ENCODE measurements around the gene ZNF609. TPM values are rescaled to one million over a fixed set of nuclear protein-coding genes. Genes with fewer than 3 reads are reported as not detected.

Gene ZNF609
- total and polyA plus RNA-seq, 7 donors, result 4.8 to 35.2 (median 29.6) TPM

DNA sequence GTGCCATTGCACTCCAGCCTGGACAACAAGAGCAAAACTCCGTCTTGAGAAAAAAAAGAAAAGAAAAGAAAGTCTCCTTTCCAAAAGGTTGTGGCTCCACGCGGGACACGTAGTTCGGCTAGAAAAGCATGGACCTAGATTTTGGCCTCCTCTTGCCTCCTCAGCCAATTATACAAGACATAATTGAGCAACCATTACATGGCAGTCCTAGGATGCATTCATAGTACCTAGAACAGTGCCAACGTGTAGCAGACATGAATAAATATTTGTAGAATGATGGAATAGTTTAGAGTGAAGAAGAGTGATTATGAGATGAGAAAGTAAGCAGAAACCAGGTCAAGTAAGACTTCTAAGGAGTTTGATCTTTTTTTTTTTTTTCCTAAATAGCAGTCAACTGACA, 112.5 kb downstream of the ZNF609 start:
- no peaks in the 10 kb centered on the region for H3K9me3 ChIP-seq
- H3K36me3 ChIP-seq, result no peaks in the 10 kb centered on the region
- no peaks in the 10 kb centered on the region for H3K27me3 ChIP-seq
- H3K4me3 ChIP-seq, result no peak overlapping the region
- 90 to 91% methylated on average over 6 of the region's 6 CpGs for WGBS, 2 donors
- intact Hi-C loops (cut with DNase I), result no loop called here
- no peak for DNase-seq
- no peak for TF ChIP-seq EP300 (IDR thresholded peaks at IDR 0.05)
- TF ChIP-seq POLR2A (IDR thresholded peaks at IDR 0.05), result no peak
- TF ChIP-seq, protein P1, sequence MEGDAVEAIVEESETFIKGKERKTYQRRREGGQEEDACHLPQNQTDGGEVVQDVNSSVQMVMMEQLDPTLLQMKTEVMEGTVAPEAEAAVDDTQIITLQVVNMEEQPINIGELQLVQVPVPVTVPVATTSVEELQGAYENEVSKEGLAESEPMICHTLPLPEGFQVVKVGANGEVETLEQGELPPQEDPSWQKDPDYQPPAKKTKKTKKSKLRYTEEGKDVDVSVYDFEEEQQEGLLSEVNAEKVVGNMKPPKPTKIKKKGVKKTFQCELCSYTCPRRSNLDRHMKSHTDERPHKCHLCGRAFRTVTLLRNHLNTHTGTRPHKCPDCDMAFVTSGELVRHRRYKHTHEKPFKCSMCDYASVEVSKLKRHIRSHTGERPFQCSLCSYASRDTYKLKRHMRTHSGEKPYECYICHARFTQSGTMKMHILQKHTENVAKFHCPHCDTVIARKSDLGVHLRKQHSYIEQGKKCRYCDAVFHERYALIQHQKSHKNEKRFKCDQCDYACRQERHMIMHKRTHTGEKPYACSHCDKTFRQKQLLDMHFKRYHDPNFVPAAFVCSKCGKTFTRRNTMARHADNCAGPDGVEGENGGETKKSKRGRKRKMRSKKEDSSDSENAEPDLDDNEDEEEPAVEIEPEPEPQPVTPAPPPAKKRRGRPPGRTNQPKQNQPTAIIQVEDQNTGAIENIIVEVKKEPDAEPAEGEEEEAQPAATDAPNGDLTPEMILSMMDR (IDR thresholded peaks at IDR 0.05), result no peak
- TF ChIP-seq POLR2AphosphoS5 (IDR thresholded peaks at IDR 0.05), result no peak
- peak overlapping the region in 1 of 4 donors; percentile 56 for H3K27ac ChIP-seq
- peaks cover 0 to 39% (median 24%) of the 10 kb centered on the region in 4 donors for H3K4me1 ChIP-seq

DNA sequence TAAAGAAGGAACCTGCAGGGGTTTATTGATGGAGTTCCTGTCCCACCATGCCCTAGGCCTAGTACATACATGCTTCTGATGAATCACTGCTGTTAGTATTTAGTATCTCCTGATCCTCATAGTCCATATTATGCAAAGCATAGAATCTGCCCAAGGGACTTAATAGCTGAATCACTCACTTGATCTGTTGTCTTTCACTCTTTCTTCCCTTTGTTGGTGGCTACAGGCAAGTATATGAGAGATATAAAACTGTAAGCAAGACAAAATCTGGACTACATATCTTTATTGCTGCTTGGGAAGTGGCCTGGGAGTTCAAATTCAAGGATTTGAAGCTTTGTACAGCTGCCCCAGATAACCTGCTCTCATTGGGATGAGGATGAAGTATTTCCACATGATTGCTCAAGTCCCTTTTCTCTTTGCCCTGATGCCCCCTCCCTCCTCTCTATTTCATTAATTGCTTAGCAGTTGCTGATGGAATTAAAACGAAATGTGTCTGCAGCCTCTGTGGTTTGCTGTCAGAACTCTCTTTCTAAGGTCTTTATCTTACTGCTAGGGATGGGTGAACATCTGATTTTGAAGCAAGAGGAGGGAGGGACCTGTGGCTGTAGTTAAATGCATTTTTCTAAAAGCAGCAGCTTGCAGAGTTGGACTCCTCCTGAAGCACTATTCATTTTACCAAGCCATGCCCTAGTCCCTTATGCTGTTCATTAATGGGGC, 114.1 kb downstream of the ZNF609 start:
- Histone ChIP-seq H3K27ac (no peak overlapping the region), H3K4me1 (peaks cover 0 to 29% (median 16%) of the 10 kb centered on the region in 4 donors), H3K9me3 (no peaks in the 10 kb centered on the region), H3K4me3 (no peak overlapping the region), H3K36me3 (no peaks in the 10 kb centered on the region), H3K27me3 (no peaks in the 10 kb centered on the region)
- DNase-seq, result no peak
- WGBS, 2 donors, result 61 to 80% methylated on average over 1 of the region's 1 CpG
- TF ChIP-seq EP300 (IDR thresholded peaks at IDR 0.05) (no peak), POLR2AphosphoS5 (IDR thresholded peaks at IDR 0.05) (no peak), POLR2A (IDR thresholded peaks at IDR 0.05) (no peak)
- TF ChIP-seq, protein P1 (IDR thresholded peaks at IDR 0.05), result no peak
- intact Hi-C loops (cut with DNase I), result no loop called here

DNA sequence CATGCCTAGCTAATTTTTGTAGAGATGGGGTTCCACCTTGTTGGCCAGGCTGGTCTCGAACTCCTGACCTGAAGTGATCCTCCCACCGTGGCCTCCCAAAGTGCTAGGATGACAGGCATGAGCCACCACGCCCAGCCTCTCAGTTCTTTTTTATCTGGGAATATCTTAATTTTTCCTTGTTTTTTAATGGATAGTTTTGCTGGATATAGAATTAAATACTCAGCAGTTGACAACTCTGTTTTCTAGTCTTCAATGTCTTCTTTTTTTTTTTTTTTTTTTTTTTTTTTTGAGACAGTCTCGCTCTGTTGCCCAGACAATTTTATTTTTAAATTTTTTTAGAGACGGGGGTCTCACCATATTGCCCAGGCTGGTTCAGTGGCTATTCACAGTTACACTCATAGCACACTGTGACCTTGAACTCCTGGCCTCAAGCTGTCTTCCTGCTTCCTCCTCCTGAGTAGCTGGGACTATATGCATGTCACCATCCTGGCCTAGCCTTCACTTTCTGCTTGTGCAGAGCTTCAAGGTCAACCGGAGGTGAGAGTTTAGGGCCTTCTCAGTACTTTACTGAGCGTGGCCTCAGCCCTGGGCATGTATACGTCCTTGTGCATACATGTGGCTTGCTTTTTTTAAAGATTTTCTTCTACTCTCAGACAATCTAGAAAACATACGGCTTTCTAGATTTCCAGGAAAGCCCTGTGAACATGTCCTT, 120.5 kb downstream of the ZNF609 start:
- H3K4me1 ChIP-seq, result peaks cover 0 to 20% (median 9%) of the 10 kb centered on the region in 4 donors
- no peak for TF ChIP-seq EP300 (IDR thresholded peaks at IDR 0.05)
- TF ChIP-seq, protein P1 (IDR thresholded peaks at IDR 0.05), result no peak
- DNase-seq, result no peak
- H3K36me3 ChIP-seq, result no peaks in the 10 kb centered on the region
- no peaks in the 10 kb centered on the region for H3K27me3 ChIP-seq
- no peak overlapping the region for H3K27ac ChIP-seq
- WGBS, 2 donors, result 94% methylated on average over 9 of the region's 9 CpGs
- H3K9me3 ChIP-seq, result peaks cover 0 to 7% (median 3%) of the 10 kb centered on the region in 4 donors
- intact Hi-C loops (cut with DNase I), result loop anchor here (2.0 kb wide), 1 partner anchor 20 kb away; no protein-coding TSS in a partner anchor
- H3K4me3 ChIP-seq, result no peak overlapping the region

GRCh38 chr15:64581408-64581761, 121.0 kb downstream of the ZNF609 start:
- Histone ChIP-seq H3K4me1 (peaks cover 0 to 24% (median 11%) of the 10 kb centered on the region in 4 donors), H3K27ac (no peak overlapping the region), H3K27me3 (no peaks in the 10 kb centered on the region), H3K4me3 (no peak overlapping the region), H3K36me3 (no peaks in the 10 kb centered on the region), H3K9me3 (peaks cover 0 to 7% (median 3%) of the 10 kb centered on the region in 4 donors)
- WGBS, 2 donors, result 96 to 97% methylated on average over 2 of the region's 2 CpGs
- intact Hi-C loops (cut with DNase I), result loop anchor here (2.0 kb wide), 1 partner anchor 21 kb away; no protein-coding TSS in a partner anchor
- DNase-seq, result no peak
- TF ChIP-seq POLR2A (IDR thresholded peaks at IDR 0.05) (no peak), POLR2AphosphoS5 (IDR thresholded peaks at IDR 0.05) (no peak)

DNA sequence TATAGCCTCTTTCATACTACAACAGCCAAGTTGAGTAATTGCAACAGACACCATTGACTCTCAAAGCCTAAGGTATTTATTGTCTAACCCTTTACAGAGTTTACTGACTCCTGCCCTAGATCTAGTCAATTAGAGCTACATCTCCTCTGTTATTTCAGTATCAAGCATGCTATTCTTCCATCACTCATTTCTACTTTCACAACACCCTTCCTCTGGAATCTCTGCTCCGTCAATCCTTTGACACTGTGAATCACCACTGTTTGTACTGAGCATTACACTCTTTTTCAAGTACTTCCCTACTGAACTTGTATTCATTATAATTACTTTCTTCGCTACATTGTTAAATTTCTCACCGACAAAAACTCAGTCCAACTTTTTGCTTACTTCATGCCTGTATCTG, 121.8 kb downstream of the ZNF609 start:
- H3K4me1 ChIP-seq, result peaks cover 0 to 29% (median 15%) of the 10 kb centered on the region in 4 donors
- 95 to 96% methylated on average over 3 of the region's 3 CpGs for WGBS, 2 donors
- no peaks in the 10 kb centered on the region for H3K27me3 ChIP-seq
- H3K36me3 ChIP-seq, result no peaks in the 10 kb centered on the region
- H3K9me3 ChIP-seq, result peaks cover 0 to 7% (median 3%) of the 10 kb centered on the region in 4 donors
- H3K27ac ChIP-seq, result no peak overlapping the region
- no peak for DNase-seq
- no peak overlapping the region for H3K4me3 ChIP-seq
- intact Hi-C loops (cut with DNase I), result no loop called here
- TF ChIP-seq POLR2AphosphoS5 (IDR thresholded peaks at IDR 0.05) (no peak), POLR2A (IDR thresholded peaks at IDR 0.05) (no peak), EP300 (IDR thresholded peaks at IDR 0.05) (no peak)
- TF ChIP-seq, protein P1 (IDR thresholded peaks at IDR 0.05), result no peak

Data from sigmoid colon (tissue), 7 donors.